Stimulated activated CD8-positive, alpha-beta memory T cell treated with anti-CD3 and anti-CD28 coated beads, Interleukin-7, amount 100 ng/mL, for 48 hours (primary cell): Measurements from ENCODE around the gene MRPL32.

ENCODE experiments used
- DNase-seq, 2 donors: peaks; one replicate each; pipeline ENCODE4 v3.0.0-alpha.2; 2020; ENCODE audit warnings: low read depth in 1 of 2; ENCODE audit errors: extremely low read depth in 1 of 2

MRPL32 gene

GRCh38 chr7:42964293-42964692, 32.1 kb downstream of the MRPL32 start:
- DNase-seq = no peak

GRCh38 chr7:42964849-42965805, 33.0 kb downstream of the MRPL32 start:
- DNase-seq = no peak

DNA sequence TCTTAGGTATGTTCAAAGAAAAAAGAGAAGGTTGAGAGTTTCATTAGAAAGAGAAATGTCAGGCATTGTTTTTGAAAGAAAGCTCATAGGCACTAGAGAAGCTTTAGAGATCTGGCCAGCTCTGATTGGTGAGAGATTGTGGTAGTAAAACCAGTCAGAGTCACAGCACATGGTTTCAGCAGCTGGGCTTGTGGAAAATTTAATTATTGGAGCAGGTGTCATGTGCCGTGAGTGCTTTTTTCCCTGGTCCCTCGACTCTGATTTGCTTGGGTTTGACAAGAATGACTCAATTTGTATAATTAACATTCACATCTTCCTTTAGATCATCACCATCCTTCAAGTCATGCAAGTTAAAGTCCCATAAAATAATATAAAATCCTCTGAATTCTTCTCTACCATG, 35.2 kb downstream of the MRPL32 start:
- DNase-seq = no peak

GRCh38 chr7:42972699-42973500, 40.7 kb downstream of the MRPL32 start:
- no peak for DNase-seq

DNA sequence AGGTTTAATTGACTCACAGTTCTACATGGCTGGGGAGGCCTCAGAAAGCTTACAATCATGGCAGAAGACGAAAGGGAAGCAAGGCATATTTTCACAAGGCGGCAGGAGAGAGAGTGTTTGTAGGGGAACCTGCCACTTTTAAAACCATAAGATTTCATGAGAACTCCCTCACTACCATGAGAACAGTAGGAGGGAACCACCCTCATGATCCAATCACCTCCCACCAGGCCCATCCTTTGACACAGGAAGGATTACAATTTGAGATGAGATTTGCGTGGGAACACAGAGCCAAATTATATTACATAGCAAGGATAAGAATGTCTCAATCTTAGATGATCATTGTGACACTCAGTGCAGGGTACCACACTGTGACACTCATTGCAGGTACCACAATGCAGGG, 44.2 kb downstream of the MRPL32 start:
- DNase-seq = no peak

GRCh38 chr7:42978496-42978895, 46.3 kb downstream of the MRPL32 start:
- DNase-seq = no peak

- no peak for DNase-seq
Measured at GRCh38 chr7:42980084-42980483, 47.9 kb downstream of the MRPL32 start.

DNA sequence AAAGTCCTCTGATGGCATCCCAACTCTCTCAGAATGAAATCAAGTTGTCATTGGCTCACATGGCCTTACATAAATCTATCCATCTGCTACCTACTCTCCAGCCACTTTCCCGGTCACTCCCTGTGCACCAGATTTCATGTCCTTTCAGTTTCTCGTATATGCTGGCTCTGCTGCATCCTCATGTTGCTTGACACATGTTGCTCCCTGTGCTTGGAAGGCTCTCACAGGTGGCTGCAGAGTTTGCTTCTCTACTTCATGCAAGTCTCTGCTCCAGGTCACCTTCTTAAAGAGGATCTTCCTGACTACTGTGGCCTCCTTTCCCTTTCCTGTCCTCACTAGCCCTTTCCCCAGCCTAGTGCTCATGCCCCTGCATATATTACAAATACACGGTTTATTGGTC, 48.3 kb downstream of the MRPL32 start:
- DNase-seq = no peak

- DNase-seq = no peak
Measured at GRCh38 chr7:42981601-42982000, 49.4 kb downstream of the MRPL32 start.

- no peak for DNase-seq
Measured at GRCh38 chr7:42982604-42983115, 50.5 kb downstream of the MRPL32 start.

DNA sequence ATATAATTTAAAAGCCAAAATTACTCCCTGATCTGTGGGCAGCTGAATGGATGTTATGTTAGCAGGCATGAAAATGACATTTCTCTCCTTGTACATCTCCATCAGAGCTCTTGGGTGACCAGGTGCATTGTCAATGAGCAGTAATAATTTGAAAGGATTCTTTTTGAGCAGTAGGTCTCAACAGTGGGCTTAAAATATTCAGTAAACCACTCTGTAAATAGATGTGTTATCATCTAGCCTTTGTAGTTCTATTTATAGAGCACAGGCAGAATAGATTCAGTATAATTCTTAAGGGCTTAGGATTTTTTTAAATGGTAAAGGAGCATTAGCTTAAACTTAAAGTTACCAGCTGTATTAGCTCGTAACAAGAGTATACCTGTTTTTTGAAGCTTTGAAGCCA, 52.0 kb downstream of the MRPL32 start:
- DNase-seq = no peak

DNA sequence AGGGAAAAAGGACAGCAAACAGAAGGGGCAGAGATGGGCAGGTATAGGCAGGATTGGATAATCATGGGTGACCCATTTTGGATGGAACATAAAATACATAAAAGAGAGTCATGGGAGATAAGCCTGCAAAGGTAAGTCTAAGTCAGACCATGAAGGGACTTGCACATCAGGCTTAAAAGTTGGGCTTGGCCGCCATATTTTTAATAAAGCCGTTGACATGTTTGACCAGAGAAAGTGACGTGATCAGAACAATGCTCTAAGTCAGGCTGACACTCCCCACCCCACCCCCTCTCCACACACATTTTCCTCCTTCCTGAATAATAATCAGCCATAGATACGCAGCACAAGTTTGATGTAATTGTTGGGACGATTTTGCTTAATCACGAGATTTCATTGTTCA, 54.0 kb downstream of the MRPL32 start:
- no peak for DNase-seq

- no peak for DNase-seq
Measured at GRCh38 chr7:42986781-42987248, 54.6 kb downstream of the MRPL32 start.
